Stimulated activated CD4-positive, alpha-beta T cell treated with anti-CD3 and anti-CD28 coated beads, Interleukin-1b, Interleukin-23, amount 100 ng/mL, for 24 hours (primary cell): Measurements from ENCODE around the gene RNF175.

Experiments
- DNase-seq, 4 experiments: peaks; one replicate each; pipeline ENCODE4 v3.0.0-alpha.2; 2020; ENCODE audit warnings: low read depth in 4 of 4, low spot score in 1 of 4

RNF175 gene

GRCh38 chr4:153748378-153748777 lies 11.4 kb downstream of the RNF175 start:
- DNase-seq = no peak

- no peak for DNase-seq
These were observed 12.3 kb downstream of the RNF175 start for GRCh38 chr4:153747406-153747955.

GRCh38 chr4:153745651-153746050 lies 14.2 kb downstream of the RNF175 start:
- DNase-seq = no peak

- DNase-seq = no peak
These were observed 18.3 kb downstream of the RNF175 start for GRCh38 chr4:153741541-153741940.

GRCh38 chr4:153735906-153736461 lies 23.8 kb downstream of the RNF175 start:
- no peak for DNase-seq

GRCh38 chr4:153733751-153734448 lies 25.9 kb downstream of the RNF175 start:
- no peak for DNase-seq

GRCh38 chr4:153731239-153731638 lies 28.6 kb downstream of the RNF175 start:
- no peak for DNase-seq

GRCh38 chr4:153729895-153730294 lies 29.9 kb downstream of the RNF175 start:
- DNase-seq = no peak

- no peak for DNase-seq
These were observed 31.2 kb downstream of the RNF175 start for GRCh38 chr4:153728660-153729059.

- no peak for DNase-seq
These were observed 31.7 kb downstream of the RNF175 start for GRCh38 chr4:153728151-153728550.

- DNase-seq = no peak
These were observed 34.0 kb downstream of the RNF175 start for GRCh38 chr4:153725831-153726154.

- DNase-seq = no peak
These were observed 34.5 kb downstream of the RNF175 start for GRCh38 chr4:153725136-153725830.

GRCh38 chr4:153724606-153725005 lies 35.2 kb downstream of the RNF175 start:
- DNase-seq = no peak

GRCh38 chr4:153722036-153722435 lies 37.8 kb downstream of the RNF175 start:
- DNase-seq = no peak

- no peak for DNase-seq
These were observed 45.8 kb downstream of the RNF175 start for GRCh38 chr4:153713866-153714646.

- DNase-seq = no peak
These were observed 49.1 kb downstream of the RNF175 start for GRCh38 chr4:153710681-153711080.

GRCh38 chr4:153706519-153706918 lies 53.3 kb downstream of the RNF175 start:
- no peak for DNase-seq

GRCh38 chr4:153705743-153706468 lies 53.9 kb downstream of the RNF175 start:
- DNase-seq = no peak

- no peak for DNase-seq
These were observed 55.3 kb downstream of the RNF175 start for GRCh38 chr4:153704522-153704921.

GRCh38 chr4:153684971-153685371 lies 74.9 kb downstream of the RNF175 start:
- DNase-seq = peak in 1 of 4 experiments; percentile 4
